ENCODE measurements around the gene GSTO2.

The GSTO2 gene

GRCh38 chr10:104344219-104344618 is 75.2 kb downstream of the GSTO2 start:
- no peak for DNase-seq

GRCh38 chr10:104345515-104345914 is 76.5 kb downstream of the GSTO2 start:
- DNase-seq, result no peak

GRCh38 chr10:104345941-104346340 is 77.0 kb downstream of the GSTO2 start:
- DNase-seq, result no peak

GRCh38 chr10:104347295-104348045 is 78.5 kb downstream of the GSTO2 start:
- no peak for DNase-seq

- no peak for DNase-seq
Measured at GRCh38 chr10:104348601-104349000, 79.6 kb downstream of the GSTO2 start.

DNA sequence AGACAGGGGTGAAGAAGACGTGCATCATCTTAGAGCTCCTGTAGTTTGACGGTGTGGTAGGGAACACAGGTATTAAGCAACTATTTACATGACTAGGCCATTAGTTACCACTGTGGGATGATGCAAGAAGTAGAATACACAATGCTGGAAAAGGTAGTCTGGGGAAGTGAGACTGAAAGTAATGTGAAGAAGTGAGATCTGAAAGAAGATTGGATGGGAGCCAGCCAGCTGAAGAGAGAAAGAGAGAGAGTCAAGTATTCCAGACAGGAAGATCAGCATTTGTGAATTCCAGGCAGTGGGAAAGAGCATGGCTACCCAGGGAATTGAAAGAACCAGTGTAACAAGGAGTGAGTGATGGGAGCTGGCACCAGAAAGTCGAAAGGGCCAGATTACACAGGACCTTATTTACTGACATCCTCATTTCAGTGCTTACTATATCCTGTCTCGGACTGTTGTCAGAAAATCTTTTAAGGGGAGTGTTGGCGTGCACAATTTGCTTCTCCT is 80.7 kb downstream of the GSTO2 start:
- no peak for DNase-seq

- DNase-seq, result peak; percentile 6
Measured at GRCh38 chr10:104350127-104350635, 81.2 kb downstream of the GSTO2 start.

GRCh38 chr10:104351061-104351702 is 82.2 kb downstream of the GSTO2 start:
- DNase-seq, result no peak

DNA sequence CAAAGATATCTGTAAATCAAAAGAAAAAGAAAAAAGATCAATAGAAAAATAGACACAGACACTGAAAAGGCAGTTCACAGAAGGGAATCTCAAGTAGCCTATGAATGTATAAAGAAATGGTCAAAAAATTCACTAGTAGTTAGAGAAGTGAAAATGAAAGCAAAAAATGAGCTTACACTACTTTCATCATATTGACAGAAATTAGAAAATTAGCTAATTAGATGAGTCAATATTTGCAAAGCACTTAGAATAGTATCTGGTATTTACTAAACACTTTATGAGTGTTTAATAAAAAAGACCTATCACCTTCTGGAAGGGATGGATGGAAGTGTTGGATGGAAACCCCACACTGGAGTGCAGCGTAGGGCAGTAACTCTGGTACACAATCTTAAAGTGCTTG is 82.9 kb downstream of the GSTO2 start:
- DNase-seq, result no peak

- DNase-seq, result no peak
Measured at GRCh38 chr10:104353325-104354048, 84.5 kb downstream of the GSTO2 start, which contains the start of gene CFAP58. Gene CFAP58 (plus strand): TSS chr10:104353833. CDS start chr10:104353898, 65 bp downstream.
